Activated T-cell treated with anti-CD3 and anti-CD28 coated beads for 1 hour (primary cell): ENCODE measurements around the gene SPOCK2.
A peak's percentile ranks its signal among the peaks of the same experiment; 100 is the strongest.

Experiments
- DNase-seq: peaks from one replicate; pipeline ENCODE4 v3.0.0-alpha.2; 2020; ENCODE audit warnings: low read depth

Gene SPOCK2

DNA sequence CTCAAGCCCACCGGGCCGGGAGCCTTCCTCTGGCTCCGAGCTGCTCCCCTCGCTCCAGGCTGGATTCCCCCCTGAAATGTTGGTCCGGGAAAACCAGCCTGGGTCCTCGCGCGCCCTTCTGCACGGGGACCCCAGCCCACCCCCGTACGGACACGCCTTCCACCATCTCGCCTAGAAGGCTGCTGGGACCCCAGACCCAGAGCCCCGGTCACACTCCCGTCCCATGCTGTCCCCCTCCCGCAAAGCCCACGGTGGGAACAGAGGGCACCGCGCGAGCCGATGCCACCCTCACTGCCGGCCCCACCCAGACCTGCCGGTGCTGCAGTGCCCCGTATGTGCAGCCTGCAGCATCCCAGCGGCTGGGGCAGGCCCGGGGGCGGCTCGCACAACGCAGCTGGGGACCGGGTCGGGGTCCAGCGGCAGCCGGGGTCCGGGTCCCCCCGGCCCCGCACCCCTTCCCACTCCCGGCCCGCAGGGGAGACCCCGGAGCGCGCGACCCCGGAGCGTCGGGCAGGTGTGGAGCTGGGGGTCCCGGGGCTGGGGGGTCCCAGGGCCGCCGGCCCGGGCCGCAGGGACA lies 871 bp downstream of the SPOCK2 start:
- peak; percentile 40 for DNase-seq

DNA sequence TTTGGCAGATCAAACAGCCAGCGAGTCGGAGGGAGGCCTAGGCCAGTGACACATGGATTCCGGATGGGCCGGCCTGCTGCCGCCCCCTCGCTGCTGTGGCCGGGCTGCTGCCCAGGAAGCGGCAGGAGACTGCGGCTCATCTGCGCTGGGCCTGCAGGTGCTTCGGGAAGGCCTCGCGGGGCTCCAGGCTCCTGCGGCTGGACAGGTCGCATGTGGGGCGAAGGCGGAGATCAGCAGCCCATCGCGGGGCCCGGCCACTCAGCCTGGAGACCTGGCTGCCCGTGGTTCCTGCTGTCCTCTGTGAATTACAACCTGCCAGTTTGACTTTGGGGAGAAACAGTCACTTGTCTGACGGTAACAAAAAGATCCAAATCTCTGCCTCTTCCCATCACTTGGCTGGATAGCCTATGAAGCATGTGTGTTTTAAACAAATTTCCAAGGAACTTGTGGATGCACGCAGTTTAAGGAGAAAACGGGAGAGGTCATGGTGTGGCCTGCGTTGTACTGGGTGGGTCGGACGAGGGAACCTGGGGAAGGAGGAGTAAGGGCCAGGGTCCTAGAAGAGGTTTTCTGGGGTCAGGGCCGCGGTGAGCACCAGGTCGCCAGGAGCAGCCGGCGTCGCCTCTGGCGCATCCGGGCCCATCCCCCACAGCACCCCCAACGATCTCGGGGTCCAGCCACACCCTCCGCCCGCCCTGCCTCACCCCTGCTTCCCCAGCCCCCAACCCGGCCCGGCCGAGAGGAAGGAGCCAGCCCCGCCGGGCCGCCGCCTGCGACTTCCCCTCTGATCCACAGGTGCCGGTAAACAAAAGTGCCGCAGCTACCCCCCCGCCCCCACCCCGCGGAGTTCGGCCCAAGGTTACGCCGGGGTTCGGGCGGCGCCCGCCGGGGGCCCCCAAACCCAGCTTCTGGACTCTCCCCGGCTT lies 1.6 kb downstream of the SPOCK2 start:
- peak; percentile 69 for DNase-seq

DNA sequence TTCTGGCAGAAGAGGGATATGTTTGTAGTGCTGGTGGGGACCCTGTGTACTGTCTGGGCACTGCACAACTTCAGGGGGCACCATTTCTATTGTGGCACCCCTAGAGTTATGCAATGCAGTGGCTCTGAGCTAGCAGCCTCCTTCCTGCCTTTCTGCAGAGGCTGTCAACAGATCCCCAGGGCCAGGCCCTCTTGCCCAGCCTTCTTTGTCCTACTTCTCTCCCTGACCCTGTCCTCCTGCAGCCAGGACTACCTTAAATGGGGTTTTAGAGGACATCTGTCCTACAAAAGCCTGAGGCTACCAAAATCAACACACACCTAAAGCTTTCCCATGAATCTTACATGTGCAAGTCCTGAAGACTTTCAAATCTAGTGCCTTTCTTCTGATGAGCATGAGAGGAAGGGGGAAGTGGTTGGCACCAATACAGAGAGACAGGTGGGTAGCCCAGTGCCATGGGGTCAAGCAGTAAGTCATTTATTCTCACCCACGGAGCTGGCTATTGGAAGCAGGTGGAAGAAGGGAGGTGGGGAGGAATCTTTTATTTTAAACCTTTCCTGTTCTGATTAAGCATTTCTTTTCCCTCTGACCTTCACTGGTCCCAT lies 2.4 kb downstream of the SPOCK2 start:
- DNase-seq, result no peak

DNA sequence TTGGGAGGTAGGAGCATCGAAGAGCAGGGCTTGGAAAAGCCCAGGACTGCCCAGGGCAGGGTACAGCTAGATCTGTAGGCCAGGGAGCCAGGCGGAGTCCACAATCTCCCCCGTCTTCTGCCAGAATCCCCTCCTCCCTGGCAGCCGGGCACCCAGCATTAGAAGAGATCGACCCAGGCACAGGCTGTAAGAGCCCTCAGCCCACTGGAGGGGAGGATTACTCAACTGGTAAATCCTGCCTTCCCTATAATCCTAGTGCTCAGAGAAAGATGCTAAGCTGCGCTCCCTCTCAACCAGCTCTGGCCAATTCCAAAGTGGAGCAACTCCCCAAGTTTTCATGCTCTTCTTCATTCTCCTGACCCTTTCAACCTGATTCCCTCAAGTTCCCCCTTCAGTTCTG lies 3.2 kb downstream of the SPOCK2 start:
- DNase-seq, result no peak

GRCh38 chr10:72083790-72084459 lies 4.4 kb downstream of the SPOCK2 start:
- DNase-seq, result peak; percentile 42

- DNase-seq, result no peak
Observed at GRCh38 chr10:72082856-72083789, 5.2 kb downstream of the SPOCK2 start.

GRCh38 chr10:72081772-72082590 lies 6.4 kb downstream of the SPOCK2 start:
- DNase-seq, result no peak

DNA sequence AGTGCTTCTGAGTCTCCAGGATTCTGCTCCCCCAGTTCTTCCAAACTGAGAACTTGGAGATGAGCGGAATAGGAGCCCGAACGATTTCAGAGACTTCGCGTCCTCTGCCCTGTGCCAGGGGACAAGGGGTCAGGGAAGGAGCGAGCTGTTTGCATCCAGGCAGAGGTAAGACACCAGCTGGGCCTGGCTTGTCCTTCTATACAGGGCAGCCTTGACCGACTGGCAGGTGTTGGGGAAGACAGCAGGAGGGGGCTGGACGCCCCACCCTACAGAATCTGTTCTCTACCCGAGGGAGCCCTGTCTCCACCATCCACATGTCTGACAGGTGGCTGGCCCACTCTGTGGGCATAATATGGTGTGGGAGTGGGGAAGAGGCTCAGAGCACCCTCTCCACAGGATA lies 7.1 kb downstream of the SPOCK2 start:
- no peak for DNase-seq

- no peak for DNase-seq
Observed at GRCh38 chr10:72080042-72080975, 8.0 kb downstream of the SPOCK2 start.

- DNase-seq, result peak; percentile 62
Observed at GRCh38 chr10:72079356-72079755, 9.0 kb downstream of the SPOCK2 start.

DNA sequence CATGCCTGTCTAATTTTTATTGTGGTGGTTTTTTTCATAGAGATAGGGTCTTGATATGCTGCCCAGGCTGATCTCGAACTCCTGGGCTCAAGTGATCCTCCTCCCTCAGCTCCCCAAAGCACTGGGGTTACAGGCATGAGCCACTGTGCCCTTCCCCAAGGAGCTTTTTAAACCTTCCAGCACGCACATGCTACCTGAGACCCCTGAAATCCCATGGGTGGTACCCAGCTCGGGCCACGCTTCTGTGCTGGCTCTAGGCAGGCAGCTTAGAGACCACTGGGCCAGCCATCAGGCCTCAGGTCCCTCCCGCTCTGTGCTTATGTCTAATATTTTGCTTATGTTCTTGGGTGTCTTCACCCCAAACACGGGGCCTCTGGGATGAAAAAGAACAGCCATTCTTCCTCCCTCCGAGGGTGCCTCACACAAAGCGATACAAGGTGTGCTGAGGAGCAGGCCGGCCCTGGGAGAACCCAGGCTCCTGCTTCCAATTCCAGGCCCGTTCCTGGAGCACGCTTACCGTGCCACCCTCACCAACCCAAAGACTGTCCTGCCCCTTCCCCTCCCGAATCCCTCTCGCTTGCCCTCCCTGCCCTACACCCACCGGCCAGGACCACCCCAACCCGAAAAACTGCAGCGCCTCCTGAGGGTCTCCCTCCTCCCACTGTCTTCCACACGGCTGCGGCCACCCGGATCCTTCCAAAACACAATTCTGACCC lies 10.9 kb downstream of the SPOCK2 start:
- DNase-seq, result no peak

DNA sequence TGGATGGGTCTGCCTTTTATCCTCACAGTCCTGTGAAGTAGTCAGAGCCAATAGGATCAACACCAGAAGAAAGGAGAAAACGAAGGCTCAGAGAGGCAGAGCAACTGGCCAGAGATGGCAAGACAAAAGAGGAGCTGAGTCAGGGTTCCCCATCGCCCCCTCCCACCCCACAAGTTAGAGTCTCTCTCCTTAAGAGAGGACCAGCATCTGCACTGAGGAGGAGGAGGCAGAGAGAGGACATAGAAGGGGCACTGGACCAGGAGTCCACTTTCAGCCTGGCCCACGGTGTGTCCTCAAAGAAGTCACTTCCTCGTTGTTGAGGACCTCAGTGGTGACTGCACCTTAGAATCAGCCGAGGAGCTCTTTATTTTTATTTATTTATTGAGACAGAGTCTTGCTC lies 11.6 kb downstream of the SPOCK2 start:
- DNase-seq, result no peak

- DNase-seq, result no peak
Observed at GRCh38 chr10:72075376-72076115, 12.8 kb downstream of the SPOCK2 start.

- no peak for DNase-seq
Observed at GRCh38 chr10:72074574-72075375, 13.6 kb downstream of the SPOCK2 start.

GRCh38 chr10:72073708-72074573 lies 14.4 kb downstream of the SPOCK2 start:
- DNase-seq, result no peak

DNA sequence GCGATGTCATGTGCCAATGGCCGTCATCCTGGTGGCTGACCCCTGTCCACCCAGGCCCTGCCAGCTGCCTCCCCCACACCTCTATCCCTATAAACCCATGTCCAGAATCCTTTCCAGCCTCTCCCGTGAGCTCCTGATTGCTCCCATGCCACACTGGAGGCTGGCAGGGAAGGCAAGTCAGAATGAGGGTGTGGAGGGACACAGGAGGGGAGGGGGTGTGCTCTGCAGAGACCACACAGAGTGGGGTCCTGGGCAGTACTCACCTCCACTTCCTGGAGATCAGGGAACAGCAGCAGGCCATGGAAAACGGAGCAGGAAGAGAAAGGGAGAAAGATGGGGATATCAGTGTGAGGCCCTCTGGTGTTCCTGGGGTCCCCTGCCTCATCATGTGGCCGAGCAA lies 15.7 kb downstream of the SPOCK2 start:
- no peak for DNase-seq
